MM.1S (cell line): ENCODE measurements around the gene TSR1.

Source experiments
- CTCF ChIP-seq: fragments of 300-600 bp; sonication (generic); IDR thresholded peaks from 2 replicates; pipeline ENCODE4 v1.5.1; 2016; ENCODE audit warnings: antibody characterized with exemption, low read length, mixed read lengths
- EZH2 ChIP-seq: fragments of 300-600 bp; sonication (generic); optimal IDR thresholded peaks from 2 replicates; pipeline ENCODE3; 2017; ENCODE audit warnings: low read depth, mild to moderate bottlenecking, antibody characterized with exemption, low read length, mixed read lengths

- no peak for TF ChIP-seq CTCF
- no peak for TF ChIP-seq EZH2
These were observed 12.5 kb downstream of the TSR1 start for GRCh38 chr17:2323629-2324314.
